Measurements from ENCODE around the gene LAMC3.

GRCh38 chr9:131043646-131044045, 34.7 kb downstream of the LAMC3 start:
- TF ChIP-seq CTCF (IDR thresholded peaks at IDR 0.05) = no peak
- TF ChIP-seq POLR2A (IDR thresholded peaks at IDR 0.05) = no peak

Data from right lobe of liver (tissue), 4 donors.